Left hindlimb (tissue), 1 donor: ENCODE results near the gene HDAC9.

Source experiments
- DNase-seq: peaks from one replicate; pipeline ENCODE4 v3.0.0-alpha.2; 2018

The HDAC9 gene

DNA sequence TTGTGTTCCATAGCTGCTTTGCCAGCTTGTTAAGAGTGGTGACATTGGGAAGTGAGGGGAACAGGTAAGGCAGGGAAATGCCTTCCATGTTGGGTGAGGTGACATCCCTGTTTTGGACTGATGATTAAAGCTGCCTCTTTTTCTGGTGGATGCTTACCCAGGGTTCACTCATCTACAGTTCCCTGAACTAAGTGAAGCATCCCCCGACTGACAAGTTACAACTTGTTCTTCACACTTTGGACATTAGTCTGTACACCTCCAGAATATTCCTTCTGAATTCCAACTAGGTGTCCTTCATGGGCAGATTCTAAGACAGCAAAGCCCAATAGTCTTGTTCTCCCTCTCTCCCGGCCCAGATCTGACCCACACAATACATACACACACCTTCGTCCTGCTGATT lies 63.4 kb downstream of the HDAC9 start:
- DNase-seq, result no peak

- DNase-seq, result no peak
Measured at GRCh38 chr7:18559756-18560155, 64.2 kb downstream of the HDAC9 start.

- no peak for DNase-seq
Measured at GRCh38 chr7:18564779-18565178, 69.2 kb downstream of the HDAC9 start.

GRCh38 chr7:18565337-18565736 lies 69.8 kb downstream of the HDAC9 start:
- no peak for DNase-seq

- DNase-seq, result no peak
Measured at GRCh38 chr7:18566205-18566604, 70.7 kb downstream of the HDAC9 start.

- no peak for DNase-seq
Measured at GRCh38 chr7:18566829-18567228, 71.3 kb downstream of the HDAC9 start.

DNA sequence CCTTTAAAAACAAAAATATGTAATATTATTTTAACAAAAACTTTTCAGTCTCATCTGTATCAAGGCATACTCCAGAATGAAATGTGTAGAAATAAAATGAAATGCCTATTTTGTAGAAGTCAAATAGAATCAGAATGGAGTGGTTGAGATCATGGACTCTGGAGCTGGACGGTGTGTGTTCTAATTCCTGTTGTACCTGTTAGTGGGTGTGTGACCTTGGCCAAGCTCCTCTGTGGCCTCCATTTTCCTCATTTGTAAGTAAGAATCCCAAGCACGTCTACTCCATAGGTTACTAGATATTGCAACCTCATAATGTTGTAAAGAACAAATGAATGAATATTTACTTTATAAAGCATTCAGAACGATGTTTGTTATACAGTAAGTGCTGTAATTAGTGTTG lies 74.9 kb downstream of the HDAC9 start:
- no peak for DNase-seq

DNA sequence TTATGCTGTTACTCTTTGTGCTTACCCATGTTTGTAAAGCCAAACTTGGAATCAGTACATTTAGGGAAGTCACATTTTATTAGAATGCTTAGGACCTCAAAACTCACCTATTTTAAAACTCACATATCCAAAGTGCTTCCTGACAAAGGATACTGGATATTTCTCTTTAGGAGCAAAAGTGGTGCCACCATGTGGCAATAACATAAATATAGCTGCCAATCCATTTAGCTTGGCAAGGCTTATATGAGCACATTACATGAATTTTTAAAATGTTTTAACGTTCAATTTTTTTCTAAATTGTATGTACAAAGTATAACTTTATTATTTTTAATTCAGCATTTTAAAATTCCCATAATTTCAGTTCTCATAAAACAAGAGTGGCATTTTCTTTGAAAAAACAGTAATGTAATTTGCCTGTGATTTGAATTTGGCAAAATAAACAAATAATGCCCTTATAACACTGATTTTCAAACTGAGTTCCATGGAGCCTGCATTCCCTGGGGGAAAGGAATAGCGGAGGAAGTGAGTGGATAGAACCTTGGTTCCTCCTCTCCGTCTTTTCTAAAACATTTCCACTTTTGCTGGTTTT lies 75.4 kb downstream of the HDAC9 start:
- no peak for DNase-seq

GRCh38 chr7:18572154-18572553 lies 76.6 kb downstream of the HDAC9 start:
- no peak for DNase-seq

- no peak for DNase-seq
Measured at GRCh38 chr7:18572885-18573284, 77.3 kb downstream of the HDAC9 start.

DNA sequence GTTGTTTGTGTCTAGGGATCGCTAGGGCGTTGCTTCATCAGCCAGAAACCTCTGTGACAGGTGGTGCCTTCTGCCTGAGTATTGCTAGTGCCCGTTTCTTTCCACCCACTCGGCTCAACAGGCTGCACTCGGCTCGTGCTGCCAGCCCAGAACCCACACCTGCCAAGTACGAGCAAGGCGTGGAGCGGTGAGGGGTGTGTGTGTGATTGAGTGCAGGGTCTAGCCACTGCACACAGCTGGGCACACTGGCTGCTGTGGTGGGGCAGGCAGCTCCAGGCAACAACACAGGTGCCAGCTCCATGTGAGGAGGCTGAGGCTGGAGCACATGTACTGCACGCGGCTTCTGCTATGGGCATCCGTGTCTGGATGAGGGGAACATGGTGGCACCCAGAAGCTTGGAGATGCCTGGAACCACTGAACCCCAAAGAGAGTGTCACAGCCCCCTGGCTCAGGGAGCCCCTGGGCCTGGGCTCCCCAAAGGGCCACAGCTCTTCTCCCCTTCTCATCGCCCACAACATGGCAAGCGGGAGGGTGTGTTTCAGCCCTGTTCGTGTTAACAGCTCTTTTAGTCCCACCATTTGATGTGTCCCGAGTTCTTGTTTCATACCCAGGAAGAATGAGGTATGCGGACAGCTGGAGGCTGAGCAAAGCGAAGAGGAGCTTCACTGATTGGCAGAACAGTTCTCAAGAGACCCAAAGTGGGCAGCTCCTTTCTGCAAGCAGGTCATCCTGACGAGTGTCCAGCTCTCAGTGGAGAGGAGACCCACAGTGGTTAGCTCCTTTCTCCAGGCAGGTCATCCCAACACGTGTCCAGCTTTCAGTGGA lies 78.1 kb downstream of the HDAC9 start:
- no peak for DNase-seq

GRCh38 chr7:18574235-18574540 lies 78.6 kb downstream of the HDAC9 start:
- DNase-seq, result no peak

- no peak for DNase-seq
Measured at GRCh38 chr7:18574676-18575075, 79.1 kb downstream of the HDAC9 start.

GRCh38 chr7:18575622-18576572 lies 80.3 kb downstream of the HDAC9 start:
- no peak for DNase-seq

DNA sequence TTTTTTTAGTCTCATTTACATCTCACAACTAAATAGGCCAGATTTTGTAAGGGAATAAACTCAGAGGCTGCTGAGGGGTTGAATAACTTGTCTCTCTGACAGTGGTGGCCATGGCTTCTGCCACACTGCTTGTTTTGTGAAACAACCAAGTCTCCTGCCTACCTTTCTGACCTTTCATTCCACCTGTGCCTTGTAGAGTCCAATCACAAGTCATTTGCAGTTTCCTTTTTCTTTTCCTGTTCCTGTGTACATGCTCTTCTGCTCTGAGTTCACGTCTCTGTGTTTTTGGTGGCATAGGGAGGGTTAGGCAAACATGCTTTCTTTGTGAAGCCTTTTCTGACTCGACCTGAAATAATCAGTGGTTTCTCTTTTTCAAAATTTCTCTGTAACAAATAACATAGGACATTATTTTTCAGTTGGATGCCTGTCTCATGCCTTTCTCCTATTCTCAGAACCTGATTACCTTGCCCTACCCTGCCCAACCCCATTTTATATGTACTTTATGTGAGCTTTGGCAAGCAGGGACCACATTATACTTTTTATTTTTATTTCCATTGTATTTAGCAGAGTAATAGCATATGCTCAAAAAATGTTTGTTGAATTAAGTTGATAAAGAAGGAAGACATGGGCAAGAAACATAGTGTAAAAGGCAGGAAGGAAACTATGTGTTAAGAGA lies 81.7 kb downstream of the HDAC9 start:
- DNase-seq, result no peak

GRCh38 chr7:18579698-18580097 lies 84.1 kb downstream of the HDAC9 start:
- no peak for DNase-seq

- DNase-seq, result no peak
Measured at GRCh38 chr7:18580950-18581349, 85.4 kb downstream of the HDAC9 start.

DNA sequence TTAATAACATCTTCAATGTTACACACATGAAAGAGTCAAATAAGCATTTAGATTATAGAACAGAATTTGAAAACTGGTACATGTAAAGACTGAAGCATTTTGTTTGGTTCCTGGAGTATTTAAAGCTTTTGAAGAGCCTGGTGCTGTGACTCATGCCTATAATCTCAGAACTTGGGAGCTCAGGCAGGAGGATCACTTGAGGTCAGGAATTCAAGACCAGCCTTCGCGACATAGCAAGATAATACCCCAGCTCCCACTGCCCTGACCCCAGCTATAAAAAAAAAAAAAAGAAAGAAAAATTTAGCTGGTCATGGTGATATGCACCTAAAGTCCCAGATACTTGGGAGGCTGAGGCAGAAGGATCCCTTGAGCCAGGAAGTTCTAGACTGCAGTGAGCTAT lies 87.8 kb downstream of the HDAC9 start:
- no peak for DNase-seq

DNA sequence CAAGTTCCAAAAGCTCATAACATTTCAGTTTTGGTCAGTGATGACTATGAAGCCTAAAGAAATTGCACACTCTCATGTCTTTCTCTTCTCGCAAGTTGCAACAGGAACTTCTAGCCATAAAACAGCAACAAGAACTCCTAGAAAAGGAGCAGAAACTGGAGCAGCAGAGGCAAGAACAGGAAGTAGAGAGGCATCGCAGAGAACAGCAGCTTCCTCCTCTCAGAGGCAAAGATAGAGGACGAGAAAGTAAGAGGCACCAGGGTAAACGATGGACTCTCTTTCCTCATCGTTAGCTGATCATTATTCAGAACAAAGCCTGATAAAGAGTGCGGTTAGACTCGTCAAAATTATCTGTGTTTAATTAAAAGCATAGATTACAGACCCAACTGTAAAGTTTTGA lies 94.7 kb downstream of the HDAC9 start:
- no peak for DNase-seq

DNA sequence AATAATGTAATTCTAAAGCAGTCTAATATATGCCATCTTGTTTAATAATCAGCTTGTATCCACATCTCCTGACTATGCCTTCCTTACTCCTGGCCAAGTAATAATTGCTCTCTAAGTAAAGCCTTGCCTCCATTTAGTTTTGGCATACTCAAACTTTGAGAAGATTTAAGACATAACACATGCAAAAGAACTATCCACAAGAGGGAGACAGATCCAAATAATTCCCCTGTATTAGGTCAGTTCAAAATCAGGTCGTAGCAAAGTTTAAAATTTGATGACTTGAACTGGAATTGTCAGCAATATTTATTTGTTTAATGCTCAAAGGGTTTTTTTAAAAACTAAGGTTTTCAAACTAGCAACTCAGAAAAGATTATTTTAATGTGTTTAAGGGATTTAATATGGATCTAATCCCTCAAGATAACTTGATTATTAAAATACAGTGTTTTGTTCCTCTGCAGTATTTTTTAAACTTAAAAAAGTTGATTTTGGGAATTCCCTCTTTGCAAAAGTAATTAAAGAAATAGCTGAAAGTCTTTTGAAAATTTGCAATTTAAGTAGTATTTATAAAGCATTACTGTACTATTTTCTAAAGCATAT lies 95.3 kb downstream of the HDAC9 start:
- no peak for DNase-seq

GRCh38 chr7:18593602-18594279 lies 98.2 kb downstream of the HDAC9 start:
- DNase-seq, result no peak

DNA sequence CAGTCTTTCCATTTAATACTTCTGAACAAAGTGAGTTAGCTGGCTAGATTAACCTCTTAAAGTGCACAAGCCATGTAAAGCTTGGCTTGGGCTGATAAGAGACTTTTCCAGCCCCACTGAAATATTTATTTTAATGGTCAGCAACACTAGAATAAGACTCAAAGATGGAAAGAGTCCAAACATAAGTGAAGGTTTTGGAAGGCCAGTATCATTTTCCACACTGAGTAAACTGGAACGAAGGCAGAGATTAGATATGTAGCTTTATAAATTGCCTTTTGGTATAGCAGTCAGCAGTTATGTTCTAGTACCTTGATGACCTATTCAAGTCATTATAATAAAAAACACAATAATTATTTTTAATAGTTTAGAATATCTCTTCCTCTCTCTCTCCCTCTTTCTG lies 102.2 kb downstream of the HDAC9 start:
- DNase-seq, result no peak
